ENCODE measurements around the gene GNB5. TPM values are rescaled to one million over a fixed set of nuclear protein-coding genes. Genes with fewer than 3 reads are reported as not detected.

GNB5 gene
- total RNA-seq, 2 experiments from 2014 or later, result 14.5 to 16.2 TPM

DNA sequence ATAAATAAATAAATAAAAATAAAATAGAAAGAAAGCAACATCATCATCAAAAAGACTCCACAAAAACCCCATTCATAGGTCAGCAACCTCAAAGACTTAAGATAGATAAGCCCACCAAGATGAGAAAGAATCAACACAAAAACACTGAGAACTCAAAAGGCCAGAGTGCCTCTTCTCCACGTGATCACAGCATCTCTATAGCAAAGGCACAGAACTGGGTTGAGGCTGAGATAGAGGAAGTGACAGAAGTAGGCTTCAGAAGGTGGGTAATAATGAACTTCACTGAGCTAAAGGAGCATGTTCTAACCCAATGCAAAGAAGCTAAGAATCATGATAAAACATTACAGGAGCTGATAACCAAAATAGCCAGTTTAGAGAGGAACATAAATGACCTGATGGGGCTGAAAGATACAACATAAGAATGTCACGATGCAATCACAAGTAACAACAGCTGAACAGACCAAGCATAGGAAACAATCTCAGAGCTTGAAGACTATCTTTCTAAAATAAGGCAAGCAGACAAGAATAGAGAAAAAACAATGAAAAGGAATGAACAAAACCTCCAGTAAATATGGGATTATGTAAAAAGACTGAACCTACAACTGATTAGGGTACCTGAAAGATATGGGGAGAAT, 26.4 kb downstream of the GNB5 start:
- peaks cover 25% of the 10 kb centered on the region for H3K4me1 Mint-ChIP-seq
- peak overlapping the region; percentile 12 for H3K4me3 Mint-ChIP-seq
- H3K9me3 Mint-ChIP-seq, result peaks cover 2% of the 10 kb centered on the region
- peak overlapping the region; percentile 77 for H3K27ac Mint-ChIP-seq
- no peaks in the 10 kb centered on the region for H3K27me3 Mint-ChIP-seq
- peaks cover 5% of the 10 kb centered on the region for H3K36me3 Mint-ChIP-seq
- DNase-seq, result no peak

DNA sequence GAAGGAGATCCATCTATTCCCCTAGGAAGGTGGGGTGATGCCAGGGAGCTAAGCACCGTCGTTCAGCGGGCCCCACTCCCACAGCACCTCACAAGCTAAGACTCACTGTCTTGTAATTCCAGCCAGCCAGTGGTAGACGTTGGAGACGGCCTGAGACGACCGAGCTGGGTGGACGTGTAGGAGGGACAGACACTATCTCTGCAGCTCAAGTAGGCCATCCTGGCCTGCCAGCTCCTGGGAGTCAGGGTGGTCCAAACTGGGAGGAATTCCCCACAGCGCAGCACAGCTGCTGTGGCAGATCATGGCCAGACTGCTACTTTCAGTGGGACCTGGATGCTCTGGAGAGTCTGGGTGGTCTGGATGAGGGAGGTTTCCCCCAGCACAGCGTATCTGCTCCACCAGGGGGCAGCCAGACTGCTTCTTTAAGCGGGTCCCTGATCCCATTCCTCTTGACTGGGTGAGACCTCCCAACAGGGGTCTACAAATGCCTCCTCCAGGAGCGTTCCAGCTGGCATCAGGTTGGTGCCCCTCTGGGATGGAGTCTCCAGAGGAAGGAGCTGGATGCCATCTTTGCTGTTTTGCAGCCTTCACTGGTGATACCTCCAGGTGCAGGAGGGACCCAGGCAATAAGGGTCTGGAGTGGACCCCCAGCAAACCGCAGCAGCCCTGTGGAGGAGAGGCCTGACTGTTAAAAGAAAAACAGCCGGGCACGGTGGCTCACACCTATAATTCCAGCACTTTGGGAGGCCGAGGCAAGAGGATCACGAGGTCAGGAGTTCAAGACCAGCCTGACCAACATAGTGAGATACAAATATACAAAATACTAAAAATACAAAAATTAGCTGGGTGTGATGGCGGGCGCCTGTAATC, 27.6 kb downstream of the GNB5 start:
- Mint-ChIP-seq H3K4me1 (peaks cover 24% of the 10 kb centered on the region), H3K9me3 (no peaks in the 10 kb centered on the region)
- no peak for DNase-seq

DNA sequence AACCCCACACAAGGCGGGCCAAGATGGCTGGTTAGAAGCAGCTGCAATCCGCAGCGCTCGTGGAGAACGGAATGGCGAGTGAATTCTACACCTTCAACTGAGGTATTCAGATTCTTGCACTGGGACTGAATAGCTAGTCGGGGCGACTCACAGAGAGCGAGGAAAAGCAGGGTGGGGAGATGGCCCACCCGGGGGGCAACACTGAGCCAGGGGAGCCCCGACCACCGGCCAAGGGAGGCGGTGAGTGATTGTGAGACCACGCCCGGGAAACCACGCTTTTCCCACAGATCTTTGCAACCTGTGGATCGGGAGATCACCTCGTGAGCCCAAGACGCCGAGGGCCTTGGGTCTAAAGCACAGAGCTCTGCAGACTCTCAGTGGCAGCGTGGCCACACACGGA, 28.3 kb downstream of the GNB5 start:
- no peak overlapping the region for H3K4me3 Mint-ChIP-seq
- H3K27me3 Mint-ChIP-seq, result no peaks in the 10 kb centered on the region
- H3K36me3 Mint-ChIP-seq, result peaks cover 5% of the 10 kb centered on the region

More for the DNA sequence above, 27.6 kb downstream of the GNB5 start:
- no peak overlapping the region for H3K4me3 Mint-ChIP-seq
- H3K27me3 Mint-ChIP-seq, result no peaks in the 10 kb centered on the region
- H3K27ac Mint-ChIP-seq, result no peak overlapping the region
- peaks cover 5% of the 10 kb centered on the region for H3K36me3 Mint-ChIP-seq

DNA sequence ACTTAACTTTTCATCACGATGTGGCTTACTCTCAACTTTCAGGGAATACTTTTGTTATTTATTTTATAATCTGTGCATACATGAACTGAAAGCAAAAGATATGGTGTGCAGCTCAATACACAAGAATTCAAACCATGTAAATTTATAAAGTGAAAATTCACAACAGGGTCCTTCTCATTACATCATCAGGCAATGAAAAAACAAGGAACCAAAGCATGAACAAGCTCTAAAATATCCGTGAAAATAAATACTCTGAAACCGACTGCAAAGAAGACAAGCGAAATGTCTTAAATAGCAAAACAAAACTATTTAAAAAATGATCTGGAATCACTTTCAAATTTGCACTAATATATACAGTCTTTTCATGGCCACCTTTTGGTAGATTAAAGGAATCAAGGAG, 28.9 kb downstream of the GNB5 start:
- Mint-ChIP-seq H3K27ac (no peak overlapping the region), H3K4me1 (peaks cover 18% of the 10 kb centered on the region), H3K27me3 (no peaks in the 10 kb centered on the region), H3K36me3 (peaks cover 5% of the 10 kb centered on the region), H3K9me3 (no peaks in the 10 kb centered on the region), H3K4me3 (no peak overlapping the region)
- DNase-seq, result no peak

More for the DNA sequence above, 28.3 kb downstream of the GNB5 start:
- Mint-ChIP-seq H3K27ac (no peak overlapping the region), H3K9me3 (no peaks in the 10 kb centered on the region), H3K4me1 (peaks cover 19% of the 10 kb centered on the region)
- DNase-seq, result no peak

DNA sequence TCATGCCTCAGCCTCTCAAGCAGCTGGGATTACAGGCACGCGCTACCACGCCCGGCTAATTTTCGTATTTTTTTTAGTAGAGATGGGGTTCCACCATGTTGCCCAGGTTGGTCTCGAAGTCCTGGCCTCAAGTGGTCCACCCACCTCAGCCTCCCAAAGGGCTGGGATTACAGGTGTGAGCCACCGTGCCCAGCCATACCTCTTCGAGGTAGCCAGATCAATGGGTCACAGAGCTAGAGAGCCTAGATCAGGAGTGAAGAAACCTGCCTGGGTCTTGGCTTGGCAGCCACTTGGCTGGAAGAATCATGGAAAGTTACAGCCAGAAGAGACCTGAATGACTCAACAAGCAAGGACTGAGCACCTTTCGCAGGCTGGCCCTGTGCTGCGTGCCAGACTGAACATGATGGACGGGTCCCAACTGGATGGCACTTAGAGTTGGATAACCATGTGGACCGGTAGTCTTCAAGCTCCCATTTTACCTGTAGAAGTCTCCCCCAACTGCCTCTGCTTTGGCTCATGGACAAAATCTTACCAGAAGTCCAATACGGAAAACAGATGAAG, 29.7 kb downstream of the GNB5 start:
- no peak for DNase-seq
- Mint-ChIP-seq H3K27ac (no peak overlapping the region), H3K27me3 (no peaks in the 10 kb centered on the region), H3K36me3 (peaks cover 5% of the 10 kb centered on the region), H3K4me1 (peaks cover 16% of the 10 kb centered on the region), H3K4me3 (no peak overlapping the region), H3K9me3 (no peaks in the 10 kb centered on the region)

DNA sequence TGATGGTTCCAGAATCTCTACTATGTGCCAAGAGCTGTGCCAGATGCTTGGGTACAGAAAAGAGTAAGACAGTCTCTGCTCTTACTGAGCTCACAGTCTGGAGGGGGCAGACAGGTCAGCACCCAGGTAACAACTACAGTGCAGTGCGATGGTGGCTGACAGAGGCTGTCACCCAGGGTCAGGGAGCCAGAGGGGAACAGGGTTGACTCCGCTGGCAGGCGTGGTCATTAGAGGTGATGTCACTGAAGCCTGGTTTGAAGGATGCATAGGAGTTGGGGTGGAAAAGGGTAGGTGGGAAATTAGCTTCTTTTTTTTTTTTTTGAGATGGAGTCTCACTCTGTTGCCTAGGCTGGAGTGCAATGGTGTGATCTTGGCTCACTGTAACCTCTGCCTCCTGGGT, 31.5 kb downstream of the GNB5 start:
- peaks cover 2% of the 10 kb centered on the region for H3K4me1 Mint-ChIP-seq
- no peaks in the 10 kb centered on the region for H3K9me3 Mint-ChIP-seq
- no peak overlapping the region for H3K4me3 Mint-ChIP-seq
- H3K36me3 Mint-ChIP-seq, result peaks cover 5% of the 10 kb centered on the region
- H3K27me3 Mint-ChIP-seq, result no peaks in the 10 kb centered on the region
- no peak for DNase-seq
- no peak overlapping the region for H3K27ac Mint-ChIP-seq

DNA sequence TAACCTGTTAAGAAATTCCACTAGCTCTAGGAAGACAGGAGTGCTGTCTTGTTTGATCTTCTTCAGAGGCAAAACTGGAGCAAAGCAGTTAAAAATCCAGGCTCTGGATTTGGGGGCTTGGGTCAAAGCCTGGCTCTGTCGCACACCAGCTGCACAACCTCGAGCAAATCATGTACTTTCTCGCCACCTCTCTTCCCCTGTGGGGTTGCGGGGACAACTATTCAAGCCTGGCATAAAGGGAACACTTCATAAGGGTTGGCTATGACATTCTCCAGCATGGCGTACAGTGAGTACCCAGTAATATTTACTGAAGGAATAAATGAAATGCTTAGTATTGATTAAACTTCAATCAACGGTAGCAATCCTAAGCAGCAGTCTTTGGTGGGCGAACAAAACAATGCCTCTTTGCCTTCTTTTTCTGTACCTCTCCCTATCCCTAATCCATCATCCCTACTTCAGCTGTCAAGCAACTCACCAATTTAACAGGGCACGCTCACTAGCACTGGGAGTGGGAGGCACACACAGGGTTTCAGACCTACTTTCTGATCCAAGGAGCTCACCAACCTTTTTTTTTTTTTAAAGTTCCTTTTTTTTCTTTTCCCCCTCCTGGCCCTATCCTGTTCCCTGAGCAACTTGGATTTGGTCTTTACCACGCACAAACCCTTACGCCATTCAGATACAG, 33.0 kb downstream of the GNB5 start:
- Mint-ChIP-seq H3K27me3 (no peaks in the 10 kb centered on the region), H3K9me3 (no peaks in the 10 kb centered on the region), H3K4me1 (no peaks in the 10 kb centered on the region), H3K36me3 (peaks cover 7% of the 10 kb centered on the region), H3K27ac (no peak overlapping the region), H3K4me3 (no peak overlapping the region)
- no peak for DNase-seq

DNA sequence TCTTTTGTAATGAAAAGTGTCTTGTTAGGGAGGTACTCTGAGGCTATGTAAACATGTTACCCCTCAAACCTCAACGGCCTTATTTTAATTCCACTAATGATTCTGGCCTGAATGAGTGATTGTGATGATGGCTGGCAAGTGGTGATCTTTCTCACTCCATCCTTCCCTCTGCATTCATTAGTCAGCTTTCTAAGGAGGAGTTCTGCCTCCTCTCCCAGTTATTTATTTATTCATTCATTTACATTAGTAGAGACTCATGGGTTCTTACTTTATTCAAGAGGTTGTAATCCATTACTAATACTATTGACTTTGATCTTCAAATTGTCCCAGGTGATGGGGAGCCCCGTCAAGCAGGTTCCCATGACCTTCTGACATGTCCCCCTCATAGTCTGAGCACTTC, 35.3 kb downstream of the GNB5 start:
- DNase-seq, result no peak
- Mint-ChIP-seq H3K27ac (no peak overlapping the region), H3K4me1 (no peaks in the 10 kb centered on the region), H3K36me3 (peaks cover 8% of the 10 kb centered on the region), H3K9me3 (no peaks in the 10 kb centered on the region), H3K4me3 (no peak overlapping the region), H3K27me3 (no peaks in the 10 kb centered on the region)

DNA sequence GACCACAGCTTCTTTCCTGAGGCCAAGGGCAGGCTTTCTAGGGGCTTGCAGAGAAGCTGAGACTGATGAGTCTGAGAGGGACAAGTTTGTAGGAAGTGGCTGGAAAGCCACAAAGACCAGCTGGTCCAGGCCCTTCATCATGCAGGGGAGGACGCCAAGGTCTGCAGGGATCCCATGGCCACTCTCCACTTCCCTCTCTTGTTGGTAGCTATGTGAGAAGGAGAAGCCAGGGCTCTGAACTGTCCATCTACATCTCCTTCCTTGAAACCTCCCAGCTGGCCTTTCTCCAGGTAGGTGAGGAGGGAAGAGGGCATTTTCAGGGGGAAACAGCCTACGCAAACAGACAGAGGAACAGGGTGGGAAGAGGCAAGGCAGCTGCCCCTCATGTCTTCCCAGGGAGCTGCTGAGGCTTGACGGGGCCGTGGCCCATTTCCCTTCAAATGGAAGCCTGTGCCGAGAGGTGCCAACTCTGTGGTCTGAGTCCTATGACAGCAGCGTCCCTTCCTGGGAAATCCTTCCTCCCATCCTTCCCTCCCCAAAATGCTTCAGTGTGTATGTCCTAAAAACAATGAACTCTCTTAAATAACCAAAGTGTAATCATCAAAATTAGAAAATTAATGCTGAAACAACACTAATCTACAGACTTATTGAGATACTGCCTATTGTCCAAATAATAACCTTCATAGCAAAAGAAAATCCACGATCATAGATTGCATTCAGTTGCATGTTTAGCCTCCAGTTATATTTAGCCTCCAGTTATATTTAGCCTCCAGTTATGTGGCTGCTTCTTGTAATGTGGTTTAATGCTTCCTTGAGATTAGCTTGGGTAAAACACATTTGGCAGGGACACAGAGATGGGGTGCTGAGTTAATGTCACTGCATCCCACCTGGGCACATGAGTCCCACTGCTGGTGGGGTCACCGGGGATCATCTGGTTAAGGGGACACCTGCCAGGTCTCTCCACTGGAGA, 36.0 kb downstream of the GNB5 start:
- H3K27ac Mint-ChIP-seq, result no peak overlapping the region
- no peak for DNase-seq

DNA sequence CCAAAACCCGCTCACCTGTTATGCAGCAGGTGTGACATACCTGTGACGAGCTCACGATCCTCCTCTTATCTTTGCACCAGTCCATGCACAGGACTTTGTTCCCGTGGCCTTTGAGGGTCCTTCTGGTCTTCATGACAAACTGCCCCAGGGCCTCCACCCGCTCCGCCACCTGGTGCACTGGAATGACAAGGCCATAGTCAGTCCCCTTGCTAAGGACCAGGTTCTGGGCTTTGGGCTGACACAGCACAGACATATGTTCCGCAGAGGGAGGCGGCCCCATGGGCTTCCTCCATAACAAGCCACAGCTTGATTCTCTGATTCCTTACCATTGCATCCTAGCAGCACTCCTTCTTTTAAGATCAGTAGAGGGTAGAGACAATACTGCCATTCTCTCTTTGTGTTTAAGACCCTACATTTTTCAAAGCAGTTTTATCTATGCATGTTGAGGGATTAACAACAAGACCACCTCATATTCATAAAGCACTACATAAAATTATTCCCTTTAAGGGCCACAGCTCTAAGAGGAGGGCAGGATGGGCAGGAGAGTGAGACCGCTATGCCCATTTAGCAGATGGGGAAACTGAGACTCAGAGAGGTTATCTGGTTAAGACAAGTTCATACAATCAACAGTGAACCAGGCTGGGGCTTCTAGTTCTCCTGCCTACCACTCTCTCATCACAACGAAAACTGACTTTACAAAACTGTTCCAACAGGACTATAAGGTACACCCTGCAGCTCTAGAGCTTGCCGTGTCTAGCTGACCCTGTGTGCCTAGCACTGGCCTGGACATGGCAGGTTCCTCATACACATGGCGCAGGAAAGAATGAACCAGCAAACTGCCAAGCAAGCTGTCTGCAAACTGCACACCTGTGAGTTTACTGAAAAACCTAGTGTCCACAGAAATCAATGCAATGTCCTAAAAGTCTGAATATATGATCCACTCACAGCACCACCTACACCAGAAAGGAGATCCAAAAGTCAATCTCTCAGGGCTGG, 37.0 kb downstream of the GNB5 start:
- H3K36me3 Mint-ChIP-seq, result peaks cover 7% of the 10 kb centered on the region

More for the DNA sequence above, 36.0 kb downstream of the GNB5 start:
- Mint-ChIP-seq H3K27me3 (no peaks in the 10 kb centered on the region), H3K4me1 (no peaks in the 10 kb centered on the region), H3K9me3 (no peaks in the 10 kb centered on the region), H3K36me3 (peaks cover 7% of the 10 kb centered on the region), H3K4me3 (no peak overlapping the region)

DNA sequence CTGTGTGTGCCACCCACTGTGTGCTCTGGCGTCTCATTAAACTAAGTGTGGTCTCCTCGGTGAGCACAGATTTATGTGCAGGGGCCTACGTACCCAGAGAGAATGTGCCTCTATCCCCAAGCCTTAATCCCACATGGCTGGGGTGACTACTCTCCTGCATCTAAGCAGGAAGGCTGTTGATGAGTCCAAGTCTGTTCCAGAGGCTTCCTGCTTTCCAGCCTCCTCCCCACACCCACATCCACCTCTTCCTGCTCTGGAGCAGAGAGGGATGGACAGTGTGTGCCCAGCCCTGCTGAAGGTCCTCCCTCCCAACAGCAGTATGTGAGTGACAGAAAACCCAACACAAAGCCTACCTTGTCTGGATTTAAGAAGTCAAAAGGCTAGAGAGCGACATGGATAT, 39.8 kb downstream of the GNB5 start:
- Mint-ChIP-seq H3K4me1 (no peaks in the 10 kb centered on the region), H3K9me3 (no peaks in the 10 kb centered on the region), H3K27ac (no peak overlapping the region), H3K27me3 (no peaks in the 10 kb centered on the region), H3K4me3 (no peak overlapping the region), H3K36me3 (peaks cover 13% of the 10 kb centered on the region)
- DNase-seq, result no peak

More for the DNA sequence above, 37.0 kb downstream of the GNB5 start:
- DNase-seq, result no peak
- no peaks in the 10 kb centered on the region for H3K4me1 Mint-ChIP-seq
- H3K4me3 Mint-ChIP-seq, result no peak overlapping the region
- H3K27me3 Mint-ChIP-seq, result no peaks in the 10 kb centered on the region
- H3K27ac Mint-ChIP-seq, result no peak overlapping the region
- H3K9me3 Mint-ChIP-seq, result no peaks in the 10 kb centered on the region

DNA sequence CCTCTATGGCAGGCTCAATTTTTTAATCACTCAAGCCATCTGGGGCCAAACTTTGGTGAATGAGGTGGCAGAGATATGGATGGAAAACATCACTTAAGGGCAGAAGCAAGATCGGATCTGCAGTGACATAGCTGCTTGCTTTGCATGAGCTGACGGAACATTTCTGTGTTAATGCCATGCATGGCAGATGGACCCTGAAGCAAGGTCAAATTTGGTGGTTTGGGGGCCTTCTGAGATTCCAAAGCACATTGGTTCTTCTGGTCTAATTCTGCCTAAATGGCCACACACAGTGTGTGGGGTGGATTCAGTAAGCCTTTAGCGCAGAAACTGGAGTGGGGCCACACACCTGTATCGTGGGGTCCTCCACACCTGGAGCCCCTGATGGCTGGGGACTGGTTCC, 40.3 kb downstream of the GNB5 start:
- H3K27ac Mint-ChIP-seq, result no peak overlapping the region
- H3K36me3 Mint-ChIP-seq, result peaks cover 15% of the 10 kb centered on the region
- H3K4me1 Mint-ChIP-seq, result no peaks in the 10 kb centered on the region
- H3K27me3 Mint-ChIP-seq, result no peaks in the 10 kb centered on the region
- no peaks in the 10 kb centered on the region for H3K9me3 Mint-ChIP-seq
- H3K4me3 Mint-ChIP-seq, result no peak overlapping the region
- no peak for DNase-seq

DNA sequence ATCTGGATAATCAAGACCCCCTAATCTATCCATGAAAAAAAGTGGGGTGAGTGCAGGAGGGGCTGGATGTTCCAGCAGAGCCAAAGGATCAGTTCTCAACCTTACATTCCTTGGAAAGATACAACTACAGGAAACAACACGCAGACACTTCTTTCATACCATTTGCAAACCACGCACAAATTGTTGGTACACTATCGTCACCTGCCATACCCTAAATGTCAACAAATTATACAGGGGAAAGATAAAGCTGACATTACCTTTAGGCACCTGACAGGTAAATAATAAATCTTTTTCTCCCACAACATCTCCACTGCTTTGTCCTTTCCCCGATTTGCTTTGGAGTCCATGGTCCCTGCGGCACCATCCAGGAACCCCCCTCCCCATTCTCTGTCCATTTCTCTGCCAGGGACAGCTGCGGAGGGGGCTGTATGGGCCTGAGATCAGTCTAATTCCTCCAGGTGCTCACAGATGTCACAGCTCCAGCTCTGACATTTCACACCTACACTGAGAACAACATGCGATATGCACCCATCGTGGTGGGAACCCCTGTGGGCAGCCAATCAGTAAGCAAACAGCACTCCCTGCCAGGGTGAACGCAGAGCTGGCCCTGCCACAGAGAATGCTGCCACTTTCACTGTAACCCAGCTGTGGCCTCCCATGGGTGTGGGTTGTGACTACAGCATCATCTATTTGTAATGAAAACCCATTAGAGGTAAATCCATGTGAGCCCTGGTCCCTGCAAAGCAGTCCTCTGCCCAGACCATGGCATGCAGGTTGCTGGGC, 41.0 kb downstream of the GNB5 start:
- Mint-ChIP-seq H3K4me1 (no peaks in the 10 kb centered on the region), H3K4me3 (no peak overlapping the region), H3K9me3 (no peaks in the 10 kb centered on the region), H3K36me3 (peaks cover 15% of the 10 kb centered on the region), H3K27me3 (no peaks in the 10 kb centered on the region), H3K27ac (no peak overlapping the region)
- DNase-seq, result no peak
